ENCODE measurements around the gene PDZD2.

The PDZD2 gene

GRCh38 chr5:32067774-32068470 is 429.0 kb downstream of the PDZD2 start:
- no peak overlapping the region for H3K4me2 ChIP-seq (ENCODE audit: low read depth, low read length, poor library complexity, severe bottlenecking)

DNA sequence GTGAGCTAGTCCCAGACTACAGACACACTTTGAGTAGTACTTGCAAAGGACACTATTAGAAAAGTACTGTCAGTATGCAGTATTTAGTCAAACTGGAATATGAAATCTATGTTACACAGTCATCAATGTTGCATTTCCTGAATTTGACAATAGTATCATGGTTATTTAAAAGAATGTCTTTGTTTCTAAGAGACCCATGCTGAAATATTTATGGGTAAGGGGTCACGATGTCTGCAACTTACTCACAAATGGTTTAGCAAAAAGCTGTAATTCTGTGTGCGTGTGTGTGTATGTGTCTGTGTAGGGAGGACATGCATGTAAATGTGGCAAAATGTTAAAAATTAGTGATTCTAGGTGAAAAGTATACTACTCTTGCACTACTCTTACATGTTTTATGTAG is 429.6 kb downstream of the PDZD2 start:
- Histone ChIP-seq H3K4me1 (ENCODE audit: insufficient read depth, low read length, poor library complexity, severe bottlenecking) (no peaks in the 10 kb centered on the region), H3F3A (ENCODE audit: low read depth) (no peaks in the 10 kb centered on the region)
- TF ChIP-seq EZH2phosphoT487 (IDR thresholded peaks at IDR 0.05; ENCODE audit: borderline replicate concordance) (no peak), CTCF (conservative IDR thresholded peaks at IDR 0.05; ENCODE audit: low read length) (no peak)

More at GRCh38 chr5:32067774-32068470, 429.0 kb downstream of the PDZD2 start:
- no peaks in the 10 kb centered on the region for H4K20me1 ChIP-seq (ENCODE audit: insufficient read depth, low read length, poor library complexity, severe bottlenecking)
- H3K27me3 ChIP-seq (ENCODE audit: insufficient read depth, low read length, poor library complexity, severe bottlenecking): no peaks in the 10 kb centered on the region
- H3K4me1 ChIP-seq (ENCODE audit: insufficient read depth, low read length, poor library complexity, severe bottlenecking): no peaks in the 10 kb centered on the region
- TF ChIP-seq EZH2phosphoT487 (IDR thresholded peaks at IDR 0.05; ENCODE audit: borderline replicate concordance) (no peak), CTCF (conservative IDR thresholded peaks at IDR 0.05; ENCODE audit: low read length) (no peak)
- no peaks in the 10 kb centered on the region for H3K9me2 ChIP-seq (replicated peaks; ENCODE audit: low read depth, low read length)
- H3K9ac ChIP-seq (ENCODE audit: low read depth, low read length, poor library complexity, severe bottlenecking): no peak overlapping the region
- no peaks in the 10 kb centered on the region for H3F3A ChIP-seq (ENCODE audit: low read depth)
- H3K36me3 ChIP-seq (ENCODE audit: insufficient read depth, low read length): no peaks in the 10 kb centered on the region
- no peaks in the 10 kb centered on the region for H3K9me3 ChIP-seq (ENCODE audit: insufficient read depth, low read depth, low read length)
- H3K79me2 ChIP-seq (ENCODE audit: insufficient read depth, low read length): no peaks in the 10 kb centered on the region
- no peak overlapping the region for H2AFZ ChIP-seq (ENCODE audit: low read length)
- H3K4me3 ChIP-seq (ENCODE audit: low read length, poor library complexity, severe bottlenecking): no peak overlapping the region

DNA sequence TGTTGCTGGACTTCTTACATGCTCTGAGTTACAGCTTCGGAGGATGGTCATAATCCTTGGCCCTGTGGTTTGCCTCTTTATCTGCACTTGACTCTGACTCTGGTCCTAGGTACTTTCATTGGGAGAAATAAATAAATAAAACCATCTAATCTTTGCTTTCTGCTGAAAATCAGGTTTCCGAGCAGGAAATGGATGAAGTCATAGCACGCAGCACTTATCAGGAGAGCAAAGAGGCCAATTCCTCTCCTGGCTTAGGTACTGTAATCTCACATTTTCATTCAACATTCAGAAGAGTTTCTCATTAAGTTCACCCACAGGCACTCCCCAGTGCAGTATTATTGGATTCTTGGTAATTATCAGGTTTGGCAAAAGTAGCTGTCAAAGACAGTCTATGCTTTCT is 430.5 kb downstream of the PDZD2 start:
- Histone ChIP-seq H3F3A (ENCODE audit: low read depth) (no peaks in the 10 kb centered on the region), H3K27me3 (ENCODE audit: insufficient read depth, low read length, poor library complexity, severe bottlenecking) (no peaks in the 10 kb centered on the region), H3K4me1 (ENCODE audit: insufficient read depth, low read length, poor library complexity, severe bottlenecking) (no peaks in the 10 kb centered on the region), H4K20me1 (ENCODE audit: insufficient read depth, low read length, poor library complexity, severe bottlenecking) (no peaks in the 10 kb centered on the region), H3K36me3 (ENCODE audit: insufficient read depth, low read length) (no peaks in the 10 kb centered on the region), H3K9ac (ENCODE audit: low read depth, low read length, poor library complexity, severe bottlenecking) (no peak overlapping the region), H3K4me3 (ENCODE audit: low read length, poor library complexity, severe bottlenecking) (no peak overlapping the region), H3K4me2 (ENCODE audit: low read depth, low read length, poor library complexity, severe bottlenecking) (no peak overlapping the region), H3K9me3 (ENCODE audit: insufficient read depth, low read depth, low read length) (no peaks in the 10 kb centered on the region), H3K9me2 (replicated peaks; ENCODE audit: low read depth, low read length) (no peaks in the 10 kb centered on the region), H3K79me2 (ENCODE audit: insufficient read depth, low read length) (no peaks in the 10 kb centered on the region), H2AFZ (ENCODE audit: low read length) (no peak overlapping the region)
- TF ChIP-seq CTCF (conservative IDR thresholded peaks at IDR 0.05; ENCODE audit: low read length): no peak
- no peak for TF ChIP-seq EZH2phosphoT487 (IDR thresholded peaks at IDR 0.05; ENCODE audit: borderline replicate concordance)

More for the DNA sequence above, 429.6 kb downstream of the PDZD2 start:
- no peaks in the 10 kb centered on the region for H3K27me3 ChIP-seq (ENCODE audit: insufficient read depth, low read length, poor library complexity, severe bottlenecking)
- no peaks in the 10 kb centered on the region for H3K36me3 ChIP-seq (ENCODE audit: insufficient read depth, low read length)
- no peaks in the 10 kb centered on the region for H3K9me2 ChIP-seq (replicated peaks; ENCODE audit: low read depth, low read length)
- no peak overlapping the region for H2AFZ ChIP-seq (ENCODE audit: low read length)
- no peaks in the 10 kb centered on the region for H3K79me2 ChIP-seq (ENCODE audit: insufficient read depth, low read length)
- no peak overlapping the region for H3K4me3 ChIP-seq (ENCODE audit: low read length, poor library complexity, severe bottlenecking)
- no peak overlapping the region for H3K9ac ChIP-seq (ENCODE audit: low read depth, low read length, poor library complexity, severe bottlenecking)
- no peaks in the 10 kb centered on the region for H3K9me3 ChIP-seq (ENCODE audit: insufficient read depth, low read depth, low read length)
- no peaks in the 10 kb centered on the region for H4K20me1 ChIP-seq (ENCODE audit: insufficient read depth, low read length, poor library complexity, severe bottlenecking)
- H3K4me2 ChIP-seq (ENCODE audit: low read depth, low read length, poor library complexity, severe bottlenecking): no peak overlapping the region

Data from Loucy (cell line).